GM23338 (cell line): Measurements from ENCODE around the gene CTNNA1. TPM values are rescaled to one million over a fixed set of nuclear protein-coding genes. Genes with fewer than 3 reads are reported as not detected.

Source experiments
- ATAC-seq: fragments of 200-7000 bp; cut with Tn5 transposase; 3 replicates; pipeline ENCODE4 v1.9.1; 2020
- DNase-seq: peaks from one replicate; pipeline ENCODE4 v3.0.0-alpha.2; 2015; ENCODE audit warnings: low spot score
- H2AFZ ChIP-seq: fragments of 200-600 bp; sonication (generic); 2 replicates; pipeline ENCODE4 v1.8.0; 2016; ENCODE audit warnings: antibody characterized with exemption, mild to moderate bottlenecking, moderate library complexity
- H3F3A ChIP-seq: fragments of 200-600 bp; sonication (generic); replicated peaks from 2 replicates; pipeline ENCODE4 v1.8.0; 2017; ENCODE audit warnings: antibody characterized with exemption, mixed run types, low read depth
- H3K27ac ChIP-seq: fragments of 200-600 bp; sonication (generic); 2 replicates; pipeline ENCODE4 v1.6.1; 2016; ENCODE audit warnings: low read depth
- H3K27me3 ChIP-seq: fragments of 200-600 bp; sonication (generic); 2 replicates; pipeline ENCODE4 v1.8.0; 2016; ENCODE audit warnings: mild to moderate bottlenecking, mixed run types, moderate library complexity; ENCODE audit not compliant: insufficient read depth
- H3K36me3 ChIP-seq: fragments of 200-600 bp; sonication (generic); 2 replicates; pipeline ENCODE4 v1.8.0; 2016; ENCODE audit warnings: mild to moderate bottlenecking; ENCODE audit not compliant: insufficient read depth
- H3K4me1 ChIP-seq: fragments of 200-600 bp; sonication (generic); 2 replicates; pipeline ENCODE4 v1.8.0; 2016; ENCODE audit warnings: mild to moderate bottlenecking, moderate library complexity; ENCODE audit not compliant: insufficient read depth
- H3K4me2 ChIP-seq: fragments of 200-600 bp; sonication (generic); 2 replicates; pipeline ENCODE4 v1.7.1; 2017; ENCODE audit warnings: mixed run types
- H3K4me3 ChIP-seq: fragments of 200-600 bp; sonication (generic); 2 replicates; pipeline ENCODE4 v1.6.1; 2016; ENCODE audit warnings: mixed run types
- H3K79me2 ChIP-seq: fragments of 200-600 bp; sonication (generic); replicated peaks from 2 replicates; pipeline ENCODE4 v1.8.0; 2017; ENCODE audit warnings: mild to moderate bottlenecking; ENCODE audit not compliant: insufficient read depth
- H3K9me2 ChIP-seq: fragments of 200-600 bp; sonication (generic); 2 replicates; pipeline ENCODE4 v1.8.0; 2017; ENCODE audit not compliant: insufficient read depth
- H4K20me1 ChIP-seq: fragments of 200-600 bp; sonication (generic); replicated peaks from 2 replicates; pipeline ENCODE4 v1.8.0; 2017; ENCODE audit warnings: mild to moderate bottlenecking; ENCODE audit not compliant: insufficient read depth
- H3K27ac Mint-ChIP-seq: 2 replicates; pipeline ENCODE4 v1.8.0; 2020; ENCODE audit warnings: inconsistent platforms, mild to moderate bottlenecking, moderate library complexity, mixed read lengths
- H3K27me3 Mint-ChIP-seq: 3 replicates; pipeline ENCODE4 v1.8.0; 2022; ENCODE audit warnings: low read depth, mild to moderate bottlenecking, moderate library complexity, mixed read lengths, inconsistent platforms; ENCODE audit not compliant: insufficient read depth, poor library complexity
- H3K36me3 Mint-ChIP-seq: 3 replicates; pipeline ENCODE4 v1.8.0; 2021; ENCODE audit warnings: low read depth, mild to moderate bottlenecking, inconsistent platforms, moderate library complexity, mixed read lengths
- H3K4me1 Mint-ChIP-seq: 3 replicates; pipeline ENCODE4 v1.8.0; 2020; ENCODE audit warnings: mild to moderate bottlenecking, inconsistent platforms, mixed read lengths
- H3K4me3 Mint-ChIP-seq: 3 replicates; pipeline ENCODE4 v1.8.0; 2021; ENCODE audit warnings: moderate library complexity, mild to moderate bottlenecking, inconsistent platforms, mixed read lengths
- H3K9me3 Mint-ChIP-seq: 3 replicates; pipeline ENCODE4 v1.8.0; 2020; ENCODE audit warnings: moderate library complexity, mild to moderate bottlenecking, inconsistent platforms, mixed read lengths
- CREB1 ChIP-seq: fragments of 250-450 bp; sonication (Bioruptor Pico); IDR thresholded peaks from 2 replicates; pipeline ENCODE4 v1.5.0; 2020; ENCODE audit warnings: low read depth, mild to moderate bottlenecking, moderate library complexity
- JUNB ChIP-seq: IDR thresholded peaks from one replicate; pipeline ENCODE4 v1.6.1; 2016; ENCODE audit warnings: antibody characterized with exemption; ENCODE audit not compliant: unreplicated experiment
- NANOG ChIP-seq: IDR thresholded peaks from 2 replicates; pipeline ENCODE4 v1.6.1; 2016; ENCODE audit warnings: antibody characterized with exemption, borderline replicate concordance
- POLR2AphosphoS5 ChIP-seq: IDR thresholded peaks from 2 replicates; pipeline ENCODE4 v1.6.1; 2016; ENCODE audit warnings: antibody characterized with exemption, low read depth
- STAT1 ChIP-seq: IDR thresholded peaks from one replicate; pipeline ENCODE4 v1.6.1; 2016; ENCODE audit warnings: antibody characterized with exemption; ENCODE audit not compliant: unreplicated experiment
- ZNF114 ChIP-seq: fragments of 250-450 bp; sonication (Bioruptor Pico); IDR thresholded peaks from 2 replicates; pipeline ENCODE4 v1.5.0; 2020; ENCODE audit warnings: mild to moderate bottlenecking, moderate library complexity
- polyA plus RNA-seq: library from polyadenylated mRNA; unstranded; fragments of >200 nt; fragmentation: Nextera tagmentation; extraction: Ambion mirVana; gene quantifications from 2 replicates; pipeline ENCODE4 v1.2.1, GENCODE V29; 2016
- total RNA-seq: library from RNA; depleted of rRNA; stranded (reverse); fragments of >200 nt; shearing (Covaris generic); gene quantifications from 2 replicates; pipeline ENCODE4 v1.2.3, GENCODE V29; 2014
- TF ChIP-seq, protein P1 (sequence below): IDR thresholded peaks from one replicate; pipeline ENCODE4 v1.6.1; 2018; ENCODE audit warnings: antibody characterized with exemption; ENCODE audit not compliant: unreplicated experiment
- TF ChIP-seq, protein P2 (sequence below), 2 experiments: fragments of 200-600 bp in 1 of 2; sonication (generic) in 1 of 2; conservative IDR thresholded peaks; 2 replicates each; pipeline versions ENCODE4 v1.5.1 to v1.6.1; 2016 to 2017; ENCODE audit warnings: antibody characterized with exemption in 2 of 2, low read depth in 2 of 2, mild to moderate bottlenecking in 2 of 2, moderate library complexity in 1 of 2
- TF ChIP-seq, protein P3 (sequence below): fragments of 250-450 bp; sonication (Bioruptor Pico); IDR thresholded peaks from 2 replicates; pipeline ENCODE4 v1.5.0; 2020; ENCODE audit warnings: mild to moderate bottlenecking, moderate library complexity

Gene CTNNA1
- total and polyA plus RNA-seq, 2 experiments from 2014 or later, result 111 to 348 TPM

DNA sequence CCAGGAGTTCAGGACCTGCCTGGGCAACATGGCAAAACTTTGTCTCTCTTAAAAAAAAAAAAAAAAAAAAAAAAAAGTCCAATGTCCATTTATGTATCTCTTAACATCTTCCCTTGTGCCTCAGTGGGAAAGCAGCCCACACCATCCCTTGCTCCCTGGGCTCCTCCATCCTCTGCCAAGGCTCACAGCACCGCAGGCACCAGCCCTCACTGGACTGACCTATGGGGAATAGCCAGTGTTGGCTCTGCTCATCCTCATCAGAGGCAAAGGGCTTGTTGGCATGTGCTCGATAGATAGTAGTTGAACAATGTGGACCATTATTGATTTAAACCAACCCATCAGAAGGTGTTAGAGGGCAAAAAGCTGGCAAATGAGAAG, 183.7 kb downstream of the CTNNA1 start:
- TF ChIP-seq STAT1, result no peak
- TF ChIP-seq, protein P1, sequence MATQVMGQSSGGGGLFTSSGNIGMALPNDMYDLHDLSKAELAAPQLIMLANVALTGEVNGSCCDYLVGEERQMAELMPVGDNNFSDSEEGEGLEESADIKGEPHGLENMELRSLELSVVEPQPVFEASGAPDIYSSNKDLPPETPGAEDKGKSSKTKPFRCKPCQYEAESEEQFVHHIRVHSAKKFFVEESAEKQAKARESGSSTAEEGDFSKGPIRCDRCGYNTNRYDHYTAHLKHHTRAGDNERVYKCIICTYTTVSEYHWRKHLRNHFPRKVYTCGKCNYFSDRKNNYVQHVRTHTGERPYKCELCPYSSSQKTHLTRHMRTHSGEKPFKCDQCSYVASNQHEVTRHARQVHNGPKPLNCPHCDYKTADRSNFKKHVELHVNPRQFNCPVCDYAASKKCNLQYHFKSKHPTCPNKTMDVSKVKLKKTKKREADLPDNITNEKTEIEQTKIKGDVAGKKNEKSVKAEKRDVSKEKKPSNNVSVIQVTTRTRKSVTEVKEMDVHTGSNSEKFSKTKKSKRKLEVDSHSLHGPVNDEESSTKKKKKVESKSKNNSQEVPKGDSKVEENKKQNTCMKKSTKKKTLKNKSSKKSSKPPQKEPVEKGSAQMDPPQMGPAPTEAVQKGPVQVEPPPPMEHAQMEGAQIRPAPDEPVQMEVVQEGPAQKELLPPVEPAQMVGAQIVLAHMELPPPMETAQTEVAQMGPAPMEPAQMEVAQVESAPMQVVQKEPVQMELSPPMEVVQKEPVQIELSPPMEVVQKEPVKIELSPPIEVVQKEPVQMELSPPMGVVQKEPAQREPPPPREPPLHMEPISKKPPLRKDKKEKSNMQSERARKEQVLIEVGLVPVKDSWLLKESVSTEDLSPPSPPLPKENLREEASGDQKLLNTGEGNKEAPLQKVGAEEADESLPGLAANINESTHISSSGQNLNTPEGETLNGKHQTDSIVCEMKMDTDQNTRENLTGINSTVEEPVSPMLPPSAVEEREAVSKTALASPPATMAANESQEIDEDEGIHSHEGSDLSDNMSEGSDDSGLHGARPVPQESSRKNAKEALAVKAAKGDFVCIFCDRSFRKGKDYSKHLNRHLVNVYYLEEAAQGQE, result no peak
- no peak for TF ChIP-seq NANOG
- no peak for TF ChIP-seq ZNF114 (CRISPR knock-in tag)
- no peak for TF ChIP-seq JUNB
- TF ChIP-seq, protein P2, sequence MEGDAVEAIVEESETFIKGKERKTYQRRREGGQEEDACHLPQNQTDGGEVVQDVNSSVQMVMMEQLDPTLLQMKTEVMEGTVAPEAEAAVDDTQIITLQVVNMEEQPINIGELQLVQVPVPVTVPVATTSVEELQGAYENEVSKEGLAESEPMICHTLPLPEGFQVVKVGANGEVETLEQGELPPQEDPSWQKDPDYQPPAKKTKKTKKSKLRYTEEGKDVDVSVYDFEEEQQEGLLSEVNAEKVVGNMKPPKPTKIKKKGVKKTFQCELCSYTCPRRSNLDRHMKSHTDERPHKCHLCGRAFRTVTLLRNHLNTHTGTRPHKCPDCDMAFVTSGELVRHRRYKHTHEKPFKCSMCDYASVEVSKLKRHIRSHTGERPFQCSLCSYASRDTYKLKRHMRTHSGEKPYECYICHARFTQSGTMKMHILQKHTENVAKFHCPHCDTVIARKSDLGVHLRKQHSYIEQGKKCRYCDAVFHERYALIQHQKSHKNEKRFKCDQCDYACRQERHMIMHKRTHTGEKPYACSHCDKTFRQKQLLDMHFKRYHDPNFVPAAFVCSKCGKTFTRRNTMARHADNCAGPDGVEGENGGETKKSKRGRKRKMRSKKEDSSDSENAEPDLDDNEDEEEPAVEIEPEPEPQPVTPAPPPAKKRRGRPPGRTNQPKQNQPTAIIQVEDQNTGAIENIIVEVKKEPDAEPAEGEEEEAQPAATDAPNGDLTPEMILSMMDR (conservative IDR thresholded peaks at IDR 0.05; ENCODE audit: low read depth in 2 of 2), result no peak
- TF ChIP-seq CREB1 (CRISPR knock-in tag), result no peak
- no peak for TF ChIP-seq POLR2AphosphoS5
- TF ChIP-seq, protein P3, sequence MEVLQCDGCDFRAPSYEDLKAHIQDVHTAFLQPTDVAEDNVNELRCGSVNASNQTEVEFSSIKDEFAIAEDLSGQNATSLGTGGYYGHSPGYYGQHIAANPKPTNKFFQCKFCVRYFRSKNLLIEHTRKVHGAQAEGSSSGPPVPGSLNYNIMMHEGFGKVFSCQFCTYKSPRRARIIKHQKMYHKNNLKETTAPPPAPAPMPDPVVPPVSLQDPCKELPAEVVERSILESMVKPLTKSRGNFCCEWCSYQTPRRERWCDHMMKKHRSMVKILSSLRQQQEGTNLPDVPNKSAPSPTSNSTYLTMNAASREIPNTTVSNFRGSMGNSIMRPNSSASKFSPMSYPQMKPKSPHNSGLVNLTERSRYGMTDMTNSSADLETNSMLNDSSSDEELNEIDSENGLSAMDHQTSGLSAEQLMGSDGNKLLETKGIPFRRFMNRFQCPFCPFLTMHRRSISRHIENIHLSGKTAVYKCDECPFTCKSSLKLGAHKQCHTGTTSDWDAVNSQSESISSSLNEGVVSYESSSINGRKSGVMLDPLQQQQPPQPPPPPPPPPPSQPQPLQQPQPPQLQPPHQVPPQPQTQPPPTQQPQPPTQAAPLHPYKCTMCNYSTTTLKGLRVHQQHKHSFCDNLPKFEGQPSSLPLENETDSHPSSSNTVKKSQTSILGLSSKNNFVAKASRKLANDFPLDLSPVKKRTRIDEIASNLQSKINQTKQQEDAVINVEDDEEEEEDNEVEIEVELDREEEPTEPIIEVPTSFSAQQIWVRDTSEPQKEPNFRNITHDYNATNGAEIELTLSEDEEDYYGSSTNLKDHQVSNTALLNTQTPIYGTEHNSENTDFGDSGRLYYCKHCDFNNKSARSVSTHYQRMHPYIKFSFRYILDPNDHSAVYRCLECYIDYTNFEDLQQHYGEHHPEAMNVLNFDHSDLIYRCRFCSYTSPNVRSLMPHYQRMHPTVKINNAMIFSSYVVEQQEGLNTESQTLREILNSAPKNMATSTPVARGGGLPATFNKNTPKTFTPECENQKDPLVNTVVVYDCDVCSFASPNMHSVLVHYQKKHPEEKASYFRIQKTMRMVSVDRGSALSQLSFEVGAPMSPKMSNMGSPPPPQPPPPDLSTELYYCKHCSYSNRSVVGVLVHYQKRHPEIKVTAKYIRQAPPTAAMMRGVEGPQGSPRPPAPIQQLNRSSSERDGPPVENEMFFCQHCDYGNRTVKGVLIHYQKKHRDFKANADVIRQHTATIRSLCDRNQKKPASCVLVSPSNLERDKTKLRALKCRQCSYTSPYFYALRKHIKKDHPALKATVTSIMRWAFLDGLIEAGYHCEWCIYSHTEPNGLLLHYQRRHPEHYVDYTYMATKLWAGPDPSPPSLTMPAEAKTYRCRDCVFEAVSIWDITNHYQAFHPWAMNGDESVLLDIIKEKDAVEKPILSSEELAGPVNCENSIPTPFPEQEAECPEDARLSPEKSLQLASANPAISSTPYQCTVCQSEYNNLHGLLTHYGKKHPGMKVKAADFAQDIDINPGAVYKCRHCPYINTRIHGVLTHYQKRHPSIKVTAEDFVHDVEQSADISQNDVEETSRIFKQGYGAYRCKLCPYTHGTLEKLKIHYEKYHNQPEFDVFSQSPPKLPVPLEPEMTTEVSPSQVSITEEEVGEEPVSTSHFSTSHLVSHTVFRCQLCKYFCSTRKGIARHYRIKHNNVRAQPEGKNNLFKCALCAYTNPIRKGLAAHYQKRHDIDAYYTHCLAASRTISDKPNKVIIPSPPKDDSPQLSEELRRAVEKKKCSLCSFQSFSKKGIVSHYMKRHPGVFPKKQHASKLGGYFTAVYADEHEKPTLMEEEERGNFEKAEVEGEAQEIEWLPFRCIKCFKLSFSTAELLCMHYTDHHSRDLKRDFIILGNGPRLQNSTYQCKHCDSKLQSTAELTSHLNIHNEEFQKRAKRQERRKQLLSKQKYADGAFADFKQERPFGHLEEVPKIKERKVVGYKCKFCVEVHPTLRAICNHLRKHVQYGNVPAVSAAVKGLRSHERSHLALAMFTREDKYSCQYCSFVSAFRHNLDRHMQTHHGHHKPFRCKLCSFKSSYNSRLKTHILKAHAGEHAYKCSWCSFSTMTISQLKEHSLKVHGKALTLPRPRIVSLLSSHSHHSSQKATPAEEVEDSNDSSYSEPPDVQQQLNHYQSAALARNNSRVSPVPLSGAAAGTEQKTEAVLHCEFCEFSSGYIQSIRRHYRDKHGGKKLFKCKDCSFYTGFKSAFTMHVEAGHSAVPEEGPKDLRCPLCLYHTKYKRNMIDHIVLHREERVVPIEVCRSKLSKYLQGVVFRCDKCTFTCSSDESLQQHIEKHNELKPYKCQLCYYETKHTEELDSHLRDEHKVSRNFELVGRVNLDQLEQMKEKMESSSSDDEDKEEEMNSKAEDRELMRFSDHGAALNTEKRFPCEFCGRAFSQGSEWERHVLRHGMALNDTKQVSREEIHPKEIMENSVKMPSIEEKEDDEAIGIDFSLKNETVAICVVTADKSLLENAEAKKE, result no peak
- DNase-seq (no peak), ATAC-seq (peak; percentile 11)
- Histone ChIP-seq H3K27ac (no peak overlapping the region), H3K9me2 (no peaks in the 10 kb centered on the region), H3K79me2 (no peaks in the 10 kb centered on the region), H3F3A (no peaks in the 10 kb centered on the region), H3K36me3 (peaks cover 21% of the 10 kb centered on the region), H3K4me3 (no peak overlapping the region), H3K27me3 (no peaks in the 10 kb centered on the region), H3K4me1 (peaks cover 10% of the 10 kb centered on the region), H3K4me2 (no peak overlapping the region), H2AFZ (no peak overlapping the region), H4K20me1 (no peaks in the 10 kb centered on the region)
- H3K27me3 Mint-ChIP-seq, result peaks cover 20% of the 10 kb centered on the region
- no peaks in the 10 kb centered on the region for H3K9me3 Mint-ChIP-seq
- H3K27ac Mint-ChIP-seq, result no peak overlapping the region
- H3K4me1 Mint-ChIP-seq, result peaks cover 41% of the 10 kb centered on the region
- no peak overlapping the region for H3K4me3 Mint-ChIP-seq
- peaks cover 42% of the 10 kb centered on the region for H3K36me3 Mint-ChIP-seq
